Measurements from ENCODE around the gene ZFAND3.

ZFAND3 gene

GRCh38 chr6:38187811-38188590 lies 368.5 kb downstream of the ZFAND3 start:
- TF ChIP-seq CTCF (conservative IDR thresholded peaks at IDR 0.05; ENCODE audit: low read depth, low read length), result no peak
- DNase-seq (ENCODE audit: low read depth), result no peak
- no peak overlapping the region for H3K4me3 ChIP-seq (ENCODE audit: low read depth, low read length)

- no peak overlapping the region for H3K4me3 ChIP-seq (ENCODE audit: low read depth, low read length)
- DNase-seq (ENCODE audit: low read depth), result no peak
- TF ChIP-seq CTCF (conservative IDR thresholded peaks at IDR 0.05; ENCODE audit: low read depth, low read length), result no peak
Measured at GRCh38 chr6:38188677-38189335, 369.3 kb downstream of the ZFAND3 start.

- DNase-seq (ENCODE audit: low read depth), result no peak
- H3K4me3 ChIP-seq (ENCODE audit: low read depth, low read length), result no peak overlapping the region
- TF ChIP-seq CTCF (conservative IDR thresholded peaks at IDR 0.05; ENCODE audit: low read depth, low read length), result no peak
Measured at GRCh38 chr6:38191418-38191817, 371.9 kb downstream of the ZFAND3 start.

DNA sequence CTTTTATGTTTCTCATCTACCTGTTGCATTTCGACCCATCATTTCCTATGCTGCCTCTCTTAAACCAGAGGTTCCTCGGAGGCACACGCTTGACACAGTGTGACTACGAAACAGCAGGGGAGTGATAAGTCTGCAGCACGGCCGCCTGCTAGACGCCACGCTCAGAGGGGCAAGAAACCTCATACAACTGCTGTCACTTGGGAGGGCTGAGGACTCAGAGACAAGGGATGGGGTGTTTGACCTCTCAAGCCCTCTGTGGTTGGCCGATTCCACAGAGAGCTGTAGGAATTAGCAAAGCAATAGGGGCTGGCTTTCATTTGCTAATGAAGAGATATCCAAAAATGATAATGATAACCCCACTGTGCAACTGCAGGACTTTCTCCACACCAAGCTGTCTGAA lies 372.5 kb downstream of the ZFAND3 start:
- H3K4me3 ChIP-seq (ENCODE audit: low read depth, low read length), result no peak overlapping the region
- TF ChIP-seq CTCF (conservative IDR thresholded peaks at IDR 0.05; ENCODE audit: low read depth, low read length), result no peak
- DNase-seq (ENCODE audit: low read depth), result no peak

GRCh38 chr6:38192487-38192886 lies 373.0 kb downstream of the ZFAND3 start:
- H3K4me3 ChIP-seq (ENCODE audit: low read depth, low read length), result no peak overlapping the region
- no peak for DNase-seq (ENCODE audit: low read depth)
- TF ChIP-seq CTCF (conservative IDR thresholded peaks at IDR 0.05; ENCODE audit: low read depth, low read length), result no peak

DNA sequence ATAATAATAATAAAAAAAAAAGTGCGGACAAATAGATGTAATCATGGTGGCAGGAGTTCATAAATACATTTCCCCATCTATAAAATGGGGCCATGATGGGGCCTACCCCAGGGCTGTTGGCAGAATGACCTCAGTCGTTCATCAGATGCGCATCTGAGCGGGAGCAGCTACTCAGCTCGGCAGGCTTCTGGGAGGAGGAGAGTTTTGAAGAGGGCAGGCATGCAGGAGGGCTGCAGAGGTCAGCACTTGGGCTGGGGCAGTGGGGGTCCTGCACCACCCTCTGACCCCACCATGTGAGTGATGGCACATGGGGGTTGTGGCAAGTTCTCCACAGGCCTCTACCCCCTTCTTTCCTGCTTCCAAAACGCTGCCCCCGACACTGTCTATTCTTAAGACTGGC lies 373.5 kb downstream of the ZFAND3 start:
- no peak for TF ChIP-seq CTCF (conservative IDR thresholded peaks at IDR 0.05; ENCODE audit: low read depth, low read length)
- no peak for DNase-seq (ENCODE audit: low read depth)
- H3K4me3 ChIP-seq (ENCODE audit: low read depth, low read length), result no peak overlapping the region

Data from choroid plexus epithelial cell (primary cell).